HG03045 (cell line): ENCODE data around the gene KIF16B.
"Not testable (repeated sequence)": the region's sequence is repeated elsewhere in the genome, so short reads cannot be mapped to it uniquely, and the experiment has no call there.

Experiments
- ATAC-seq: cut with Tn5 transposase; IDR thresholded peaks from one replicate; pipeline ENCODE4 v1.9.1; 2021; ENCODE audit warnings: mild to moderate bottlenecking, moderate library complexity; ENCODE audit not compliant: unreplicated experiment

The KIF16B gene

GRCh38 chr20:16573001-16573965, at the start of gene KIF16B:
Gene KIF16B, minus strand, starts transcription at chr20:16573448. Its CDS starts 173 bp downstream, at chr20:16573275.
- peak; percentile 86 for ATAC-seq

- ATAC-seq, result no peak
These were observed 49.3 kb upstream of the KIF16B start for GRCh38 chr20:16622501-16622900.

DNA sequence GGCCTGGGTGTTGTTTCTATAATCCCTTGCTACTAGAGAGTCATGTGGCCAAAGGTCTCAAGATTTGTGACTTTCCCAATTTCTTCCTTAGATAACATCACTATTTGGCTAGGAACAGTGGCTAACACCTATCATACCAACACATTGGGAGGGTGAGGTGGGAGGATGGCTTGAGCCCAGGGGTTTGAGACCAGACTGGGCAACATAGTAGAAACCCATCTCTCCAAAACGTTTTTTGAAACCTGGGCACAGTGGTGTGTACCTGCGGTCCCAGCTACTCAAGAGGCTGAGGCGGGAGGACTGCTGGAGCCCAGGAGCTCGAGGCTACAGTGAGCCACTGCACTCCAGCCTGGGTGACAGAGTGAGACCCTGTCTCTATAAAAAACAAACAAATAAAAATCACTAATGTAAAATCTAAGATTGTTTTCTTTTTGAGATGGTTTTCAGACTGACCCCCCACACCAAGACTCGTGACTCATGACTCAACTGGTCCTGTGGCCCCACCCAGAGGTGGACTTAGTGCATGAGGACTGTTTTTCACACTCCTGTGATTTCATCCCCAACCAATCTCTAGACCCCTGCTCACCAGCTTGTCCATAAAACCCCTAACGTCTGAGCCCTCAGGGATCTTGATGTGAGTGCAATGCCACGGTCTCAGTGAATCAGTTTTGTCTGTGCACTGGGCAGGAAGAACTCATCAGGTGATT, 48.3 kb upstream of the KIF16B start:
- no peak for ATAC-seq

- ATAC-seq, result no peak
These were observed 47.7 kb upstream of the KIF16B start for GRCh38 chr20:16620961-16621360.

GRCh38 chr20:16619953-16620352, 46.7 kb upstream of the KIF16B start:
- no peak for ATAC-seq

GRCh38 chr20:16617056-16617455, 43.8 kb upstream of the KIF16B start:
- ATAC-seq, result no peak

GRCh38 chr20:16616317-16616716, 43.1 kb upstream of the KIF16B start:
- ATAC-seq, result no peak

DNA sequence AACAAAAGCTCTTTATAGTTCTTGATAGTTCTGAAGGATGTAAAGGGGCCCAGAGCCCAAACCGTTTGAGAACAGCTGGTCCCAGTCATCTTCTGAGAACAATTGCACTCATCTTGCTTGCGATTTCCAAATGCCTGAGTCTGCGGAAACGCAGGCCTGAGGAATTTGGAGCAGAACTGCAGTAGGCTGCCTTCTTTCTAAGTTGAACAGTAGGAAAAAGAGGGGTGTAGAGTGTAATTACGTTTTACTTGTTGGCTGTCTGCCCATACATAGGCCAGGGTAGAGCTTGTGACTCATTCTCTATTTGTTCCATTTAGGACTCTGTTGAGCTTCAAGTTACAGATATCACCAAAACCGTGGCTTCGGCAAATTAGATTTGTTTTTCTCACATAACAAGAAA, 42.0 kb upstream of the KIF16B start:
- no peak for ATAC-seq

- no peak for ATAC-seq
These were observed 40.7 kb upstream of the KIF16B start for GRCh38 chr20:16613954-16614353.

DNA sequence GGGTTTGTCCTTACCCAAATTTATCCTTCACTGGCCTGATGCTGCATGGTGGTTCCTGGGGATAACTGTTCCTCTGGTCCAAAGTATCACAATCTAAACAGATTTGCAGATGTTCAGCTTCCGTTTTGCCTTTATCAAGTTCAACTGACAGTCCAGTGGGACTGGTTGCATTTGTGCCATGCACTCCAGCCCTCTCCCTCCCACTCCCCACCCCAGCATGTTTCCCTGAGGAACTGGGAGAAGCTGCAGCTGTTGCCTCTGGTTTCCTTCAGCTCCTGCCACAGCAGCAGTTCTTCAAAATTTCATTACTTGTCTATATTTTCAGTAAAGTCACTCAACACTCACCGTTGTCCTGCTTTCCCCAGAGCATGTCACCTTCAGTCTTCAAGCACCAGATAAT, 39.5 kb upstream of the KIF16B start:
- no peak for ATAC-seq

DNA sequence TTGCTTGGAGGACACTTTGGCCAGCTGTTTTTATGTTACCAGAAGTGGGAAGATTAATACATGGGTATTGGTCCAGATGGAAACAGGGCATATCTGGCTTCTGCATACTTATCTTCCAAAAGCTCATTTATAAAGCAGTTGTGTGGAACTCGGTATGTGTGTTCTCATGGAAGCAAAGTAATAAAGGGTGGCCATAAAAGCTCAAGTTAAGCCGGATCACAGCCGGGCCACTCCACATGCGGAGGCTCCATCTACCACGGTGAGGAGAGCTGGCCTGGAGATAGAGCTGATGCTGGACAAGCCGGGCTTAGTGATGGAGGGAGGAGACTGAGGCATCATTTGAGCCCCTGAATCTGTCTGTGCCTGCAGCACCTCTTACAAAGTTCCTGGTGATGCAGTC, 38.6 kb upstream of the KIF16B start:
- ATAC-seq, result no peak

- ATAC-seq, result no peak
These were observed 35.8 kb upstream of the KIF16B start for GRCh38 chr20:16609066-16609465.

DNA sequence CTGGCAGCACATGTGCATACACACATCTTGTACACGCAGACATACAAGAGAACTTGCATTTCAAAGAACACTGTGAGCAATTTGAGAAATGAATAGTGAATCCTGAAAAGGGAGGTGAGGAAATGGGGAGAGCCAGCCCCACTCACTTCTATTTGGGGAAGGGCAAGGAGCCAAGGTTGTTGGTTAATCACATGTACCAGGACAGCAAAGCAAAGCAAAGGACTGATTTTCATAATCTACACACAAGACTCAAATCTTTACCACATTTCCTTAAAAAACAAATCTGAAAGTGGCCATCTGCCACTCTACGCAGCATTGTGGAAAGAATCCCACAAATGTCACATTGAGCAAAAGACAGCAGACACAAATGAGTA, 35.0 kb upstream of the KIF16B start:
- ATAC-seq, result no peak

DNA sequence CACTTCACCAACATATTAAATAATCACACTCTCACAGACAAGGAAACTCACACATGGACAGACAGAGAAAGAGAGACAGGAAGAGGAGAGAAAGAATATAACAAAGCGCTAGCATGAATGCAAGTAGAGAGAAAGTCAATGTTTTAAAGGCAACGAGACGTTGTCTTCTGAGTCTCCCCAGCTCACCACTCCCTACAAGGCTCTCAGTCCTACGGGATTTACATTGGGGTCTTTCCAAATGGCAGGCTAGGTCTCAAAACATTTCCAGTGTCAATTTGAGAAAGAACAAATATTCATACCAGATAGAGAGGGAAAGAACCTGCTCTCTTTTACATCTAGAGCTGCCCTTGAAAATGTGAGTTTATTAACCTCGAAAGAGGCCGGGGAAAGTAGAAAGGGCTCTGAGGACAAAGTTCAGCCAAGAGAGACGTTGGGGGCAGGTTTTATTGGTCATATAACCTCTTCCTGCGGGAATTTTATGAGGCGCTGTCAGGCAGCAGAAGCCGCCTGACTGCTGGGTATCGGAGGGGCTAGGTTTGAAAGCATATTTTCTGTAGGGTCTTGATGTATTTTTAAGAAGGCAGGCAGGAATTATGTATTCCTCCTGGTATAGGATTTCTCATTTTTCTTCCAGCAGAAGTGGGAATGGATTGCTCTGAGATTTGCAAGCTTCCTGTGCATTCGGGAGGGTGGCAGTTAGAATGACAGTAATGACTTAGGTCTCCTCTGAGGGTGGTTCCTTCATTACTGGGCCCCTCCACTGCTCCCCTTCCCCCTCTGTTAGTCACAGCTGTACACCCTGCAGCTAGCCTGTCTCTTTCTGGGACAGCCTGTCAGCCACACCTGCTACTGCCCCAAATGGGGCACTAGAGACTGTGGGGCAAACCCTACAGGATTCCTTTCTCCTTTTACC, 34.4 kb upstream of the KIF16B start:
- ATAC-seq, result no peak

GRCh38 chr20:16606468-16607070, 33.3 kb upstream of the KIF16B start:
- ATAC-seq, result no peak

DNA sequence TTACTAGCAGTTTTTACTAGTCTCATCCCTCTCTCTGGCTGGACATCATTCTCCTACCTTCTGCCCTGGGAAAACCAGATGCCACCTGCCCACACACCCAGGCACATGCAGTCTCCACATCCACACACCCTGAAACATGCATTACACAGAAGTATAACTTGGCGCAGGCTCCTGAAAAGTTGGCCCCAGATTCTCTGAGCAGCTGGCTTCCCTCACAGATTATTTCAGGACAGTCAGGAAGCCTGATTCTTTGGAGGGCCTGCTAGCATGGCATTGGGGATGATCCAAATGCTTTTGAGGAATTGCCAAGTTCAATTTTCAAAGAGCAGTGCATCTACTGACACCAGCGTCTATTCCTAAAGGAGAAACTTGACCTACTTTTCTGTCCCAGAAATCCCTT, 27.8 kb upstream of the KIF16B start:
- no peak for ATAC-seq

- ATAC-seq, result no peak
These were observed 26.0 kb upstream of the KIF16B start for GRCh38 chr20:16599257-16599656.

DNA sequence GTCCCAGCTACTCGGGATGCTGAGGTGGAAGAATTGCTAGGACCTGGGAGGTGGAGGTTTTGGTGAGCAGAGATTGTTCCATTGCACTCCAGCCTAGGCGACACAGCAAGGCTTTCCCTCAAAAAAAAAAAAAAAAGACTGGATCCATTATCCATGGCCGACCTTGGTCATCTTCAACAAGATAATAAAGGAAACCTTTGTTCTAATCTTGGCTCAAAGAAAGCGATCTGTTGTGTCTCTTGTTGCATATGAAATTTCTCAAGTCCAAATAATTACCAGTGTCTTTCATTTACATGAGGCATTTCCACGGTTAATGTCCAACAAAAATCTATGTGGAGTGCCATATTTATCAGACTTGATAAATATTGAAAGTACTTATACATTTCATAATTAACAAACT, 23.7 kb upstream of the KIF16B start:
- no peak for ATAC-seq

- ATAC-seq, result not testable (repeated sequence)
These were observed 23.2 kb upstream of the KIF16B start for GRCh38 chr20:16596404-16596803.

- ATAC-seq, result no peak
These were observed 22.1 kb upstream of the KIF16B start for GRCh38 chr20:16595376-16595775.
